GM21526 (cell line): ENCODE measurements around the gene SAMD4A.

Experiments
- ATAC-seq: cut with Tn5 transposase; IDR thresholded peaks from one replicate; pipeline ENCODE4 v1.9.1; 2021; ENCODE audit warnings: moderate library complexity; ENCODE audit not compliant: unreplicated experiment, low FRiP score

The SAMD4A gene

DNA sequence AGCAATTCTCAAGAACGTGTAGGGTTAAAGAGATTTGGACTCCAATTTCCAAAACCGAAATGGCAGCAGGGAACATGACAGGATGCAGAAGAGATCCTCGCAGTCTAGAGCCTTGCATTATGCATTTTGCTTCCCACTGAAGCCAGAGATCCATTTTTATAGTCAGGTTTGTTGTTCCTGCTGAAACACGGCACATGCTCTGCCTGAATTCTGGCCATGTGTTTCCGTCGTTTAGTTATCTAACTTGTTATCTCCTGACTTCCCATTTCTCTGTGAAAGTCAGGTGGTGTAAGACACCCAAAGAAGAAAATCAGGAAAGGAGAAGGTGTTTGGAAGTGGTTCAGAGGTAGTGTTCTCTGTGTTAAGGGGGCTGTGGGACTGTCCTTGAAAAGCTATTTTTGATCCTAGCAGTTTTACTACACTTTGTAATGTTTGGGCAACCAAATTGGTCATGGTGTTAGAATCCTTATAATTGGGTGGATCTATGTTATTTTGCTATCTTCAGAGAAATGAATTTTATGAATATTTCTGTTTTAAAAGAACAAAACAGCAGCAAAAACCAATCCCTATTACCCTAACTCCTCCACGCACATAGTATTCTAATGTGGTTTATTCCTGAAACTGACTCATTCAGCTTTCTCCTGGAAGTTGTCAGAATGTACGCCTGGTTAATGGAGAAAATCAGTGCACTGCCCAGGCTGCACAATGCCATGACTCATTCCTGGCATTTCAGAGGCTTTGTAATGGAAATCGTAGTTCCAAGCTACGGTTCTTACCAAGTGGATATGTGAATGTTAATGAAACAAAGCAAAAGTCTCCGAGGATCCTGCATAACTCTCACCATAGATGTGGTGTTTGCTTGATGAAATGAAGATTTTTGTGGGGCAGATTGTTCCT is 110.1 kb downstream of the SAMD4A start:
- no peak for ATAC-seq

DNA sequence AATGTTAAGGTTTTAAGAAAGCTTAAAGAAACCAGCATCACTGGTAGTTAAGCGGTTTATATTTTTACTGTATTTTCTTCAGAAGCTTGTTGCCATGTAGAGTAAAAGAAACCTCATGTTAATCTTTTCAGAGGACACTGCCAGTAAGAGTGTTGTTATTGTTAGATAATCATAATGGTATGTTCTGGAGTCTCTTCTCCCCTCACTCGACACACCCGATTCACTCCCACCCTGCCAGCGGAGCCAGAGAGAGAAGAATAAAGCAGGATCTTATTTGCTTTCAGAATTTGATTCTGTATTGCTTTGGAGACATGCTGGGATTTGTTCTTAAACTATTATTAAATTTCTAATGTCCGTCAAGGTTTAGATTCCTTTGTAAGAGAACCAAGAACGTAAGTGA is 113.7 kb downstream of the SAMD4A start:
- no peak for ATAC-seq

DNA sequence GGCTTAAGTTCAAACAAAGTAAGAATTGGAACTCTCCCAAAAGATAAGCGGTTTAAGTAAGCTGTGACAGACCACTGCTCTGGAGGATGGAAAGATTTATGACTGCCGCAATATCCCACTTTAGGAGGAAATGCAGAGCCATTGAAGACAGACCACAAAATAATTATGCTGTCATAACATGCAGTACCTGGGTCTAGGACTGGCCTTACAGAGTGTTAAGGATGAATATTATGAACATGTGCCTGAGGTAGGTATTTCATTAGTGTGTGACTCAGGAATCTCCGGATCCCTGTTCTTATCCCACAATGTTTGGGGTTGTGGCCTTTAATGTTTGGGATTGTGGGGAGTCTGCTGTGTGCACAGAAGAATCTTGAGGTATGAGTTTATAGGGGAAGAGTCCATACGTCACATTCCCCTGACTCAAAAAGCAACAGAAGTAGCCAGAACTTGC is 114.9 kb downstream of the SAMD4A start:
- no peak for ATAC-seq

DNA sequence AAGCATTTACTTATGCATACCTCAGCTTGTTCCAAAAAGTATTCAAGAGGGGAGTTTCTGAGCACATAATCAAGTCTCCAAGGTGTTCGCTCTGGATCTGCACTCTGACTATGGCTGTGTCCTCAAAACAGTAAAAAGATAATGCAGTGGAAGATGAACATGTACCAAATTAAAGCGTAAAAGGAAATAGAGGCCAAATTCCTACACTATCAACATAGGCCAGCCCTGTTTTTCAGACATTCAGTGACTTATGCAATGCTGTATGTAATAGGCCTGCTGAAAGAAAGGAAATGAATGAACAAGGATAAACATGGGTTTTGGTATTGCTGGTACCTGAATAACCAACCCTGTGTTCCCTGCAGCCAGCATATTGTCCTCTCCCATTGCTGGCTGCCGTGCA is 115.7 kb downstream of the SAMD4A start:
- no peak for ATAC-seq

- ATAC-seq = no peak
These were observed 117.2 kb downstream of the SAMD4A start for GRCh38 chr14:54683882-54684794.

DNA sequence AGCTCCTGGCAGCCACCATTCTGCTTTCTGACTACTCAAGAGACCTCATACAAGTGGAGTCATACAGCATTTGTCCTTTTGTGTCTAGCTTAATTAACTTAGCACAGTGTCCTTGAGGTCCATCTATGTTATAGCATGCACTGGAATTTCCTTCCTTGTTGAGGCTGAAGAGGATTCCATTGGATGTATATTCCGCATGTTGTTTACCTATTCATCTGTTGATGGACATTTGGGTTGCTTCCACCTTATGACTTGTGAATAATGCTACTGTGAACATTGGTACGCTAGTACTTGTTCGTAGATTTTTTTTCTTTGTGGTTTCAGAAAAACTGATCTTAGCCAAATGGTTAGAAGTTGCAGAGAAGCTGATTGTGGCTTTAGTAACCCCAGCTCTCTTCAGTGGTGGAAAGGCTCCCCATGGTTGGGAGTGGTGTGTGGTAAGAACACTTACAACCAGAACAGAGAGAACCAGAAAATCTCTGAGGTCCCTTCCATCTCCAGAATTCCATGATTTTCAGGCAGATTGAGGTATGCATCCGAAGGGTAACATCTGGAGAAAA is 118.4 kb downstream of the SAMD4A start:
- ATAC-seq = no peak

GRCh38 chr14:54686219-54686870 is 119.4 kb downstream of the SAMD4A start:
- ATAC-seq = no peak

DNA sequence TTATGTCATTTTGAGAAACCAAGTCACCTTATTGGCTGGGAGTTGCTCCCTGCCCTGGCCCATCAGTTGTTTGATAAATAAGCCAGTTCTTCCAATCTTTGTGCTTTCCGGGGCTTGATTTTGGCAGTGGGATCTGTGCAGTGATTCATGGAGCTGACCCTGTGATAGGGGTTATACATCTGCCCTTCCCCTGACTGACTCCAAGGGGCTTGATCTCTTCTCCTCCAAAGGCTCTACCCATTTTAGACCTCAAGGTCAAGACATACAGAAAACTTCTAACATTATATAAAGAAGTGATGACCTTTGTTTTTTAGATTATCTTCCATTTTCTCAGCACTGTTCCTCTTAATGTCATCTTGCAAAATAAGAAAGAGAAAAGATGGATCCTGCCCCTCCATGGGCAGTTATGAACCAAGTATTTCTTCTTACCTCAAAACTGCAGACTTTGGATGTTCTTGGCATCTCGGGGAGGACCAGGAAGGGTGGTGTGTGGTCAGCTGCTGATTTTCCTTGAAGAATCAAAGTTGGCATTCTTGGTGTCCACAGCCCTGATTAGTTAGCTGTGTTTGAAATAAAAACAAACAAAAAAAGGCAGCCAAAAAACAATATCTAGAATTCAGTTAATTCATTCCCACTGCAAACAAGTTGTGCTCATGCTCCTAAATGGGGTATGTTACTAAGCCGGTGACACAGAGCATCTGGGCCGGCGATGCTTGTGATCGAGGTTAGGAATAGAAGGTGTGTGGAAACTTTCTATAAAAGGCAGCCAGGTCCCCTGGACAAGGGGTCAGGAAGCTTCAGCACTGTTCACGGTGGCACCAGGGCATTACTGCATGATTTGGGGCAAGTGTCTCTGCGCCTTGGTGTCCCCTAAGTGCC is 120.2 kb downstream of the SAMD4A start:
- ATAC-seq = no peak

DNA sequence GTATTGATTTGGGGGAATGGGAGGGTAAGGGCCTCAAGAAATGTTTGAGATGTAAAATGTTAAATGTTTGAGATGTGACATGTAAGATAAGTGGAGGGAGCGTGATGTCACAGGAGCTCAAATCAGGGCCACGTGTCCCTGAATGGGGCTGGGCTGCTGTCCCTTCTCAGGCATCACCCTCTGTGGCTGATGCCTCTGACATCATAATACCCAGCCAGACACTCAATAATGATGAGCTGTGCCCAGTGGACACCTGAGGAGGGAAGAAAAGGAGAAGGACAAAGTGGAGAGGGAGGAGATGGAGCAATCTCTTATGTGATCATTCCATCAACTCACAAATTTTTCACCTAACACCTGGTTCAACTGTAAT is 120.8 kb downstream of the SAMD4A start:
- no peak for ATAC-seq

DNA sequence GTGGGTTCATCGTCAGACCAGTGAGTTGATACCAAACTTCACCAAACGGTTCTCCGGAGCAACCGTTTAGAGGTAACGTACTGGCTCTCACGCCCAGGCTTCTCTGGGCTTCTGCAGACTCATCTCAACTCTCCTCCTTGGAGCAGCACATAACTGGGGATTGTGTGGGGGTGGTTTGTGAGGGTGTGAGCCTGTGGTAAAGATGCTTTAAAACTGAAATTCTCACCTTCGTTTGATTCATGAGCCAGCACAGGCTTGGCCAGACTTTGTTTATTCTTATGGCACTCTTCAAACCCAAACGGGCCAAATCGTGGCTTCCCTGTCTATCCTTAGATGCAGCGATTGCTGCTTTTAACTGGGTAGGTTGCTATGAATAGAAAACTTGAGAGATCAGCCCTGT is 121.3 kb downstream of the SAMD4A start:
- ATAC-seq = no peak

DNA sequence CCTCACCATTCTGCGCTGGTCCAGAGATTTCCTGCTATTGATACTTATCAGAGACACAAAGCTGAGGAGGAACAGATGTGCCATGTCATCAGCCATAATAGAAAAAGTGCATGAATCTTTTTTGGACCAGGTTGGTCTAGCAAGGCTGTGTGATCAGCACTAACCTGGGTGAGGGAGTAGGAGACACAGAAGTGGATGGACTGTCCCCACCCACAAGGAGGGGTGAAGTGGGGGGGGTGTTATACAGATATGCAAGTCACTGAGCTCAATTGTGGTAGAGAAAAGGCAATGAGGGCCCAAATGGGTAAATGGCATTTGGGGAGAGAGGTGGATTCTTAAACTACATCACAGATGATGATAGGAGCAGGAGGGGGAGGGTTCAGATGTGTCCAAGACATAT is 123.0 kb downstream of the SAMD4A start:
- ATAC-seq = no peak

GRCh38 chr14:54690887-54691286 is 124.0 kb downstream of the SAMD4A start:
- ATAC-seq = no peak

GRCh38 chr14:54691525-54692283 is 124.8 kb downstream of the SAMD4A start:
- ATAC-seq = no peak

- ATAC-seq = no peak
These were observed 125.4 kb downstream of the SAMD4A start for GRCh38 chr14:54692284-54692772.

GRCh38 chr14:54693761-54694160 is 126.8 kb downstream of the SAMD4A start:
- no peak for ATAC-seq

DNA sequence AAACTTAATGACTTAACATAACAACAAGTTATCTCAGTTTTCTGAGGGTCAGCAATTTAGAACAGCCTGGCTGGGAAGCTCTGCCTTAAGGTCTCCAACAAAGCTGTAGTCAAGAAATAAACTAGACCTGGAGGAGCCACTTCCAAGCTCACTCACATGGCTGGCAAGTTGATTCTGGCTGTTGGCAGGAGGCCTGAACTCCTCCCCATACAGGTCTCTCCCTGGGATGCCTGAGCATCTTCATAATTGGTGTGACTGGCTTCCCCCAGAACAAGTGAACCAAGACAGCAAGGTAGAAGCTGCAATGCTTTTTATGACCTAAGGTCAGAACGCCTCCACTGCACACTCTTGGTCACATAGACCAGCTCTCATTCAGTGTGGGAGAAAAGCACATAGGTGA is 128.3 kb downstream of the SAMD4A start:
- no peak for ATAC-seq

DNA sequence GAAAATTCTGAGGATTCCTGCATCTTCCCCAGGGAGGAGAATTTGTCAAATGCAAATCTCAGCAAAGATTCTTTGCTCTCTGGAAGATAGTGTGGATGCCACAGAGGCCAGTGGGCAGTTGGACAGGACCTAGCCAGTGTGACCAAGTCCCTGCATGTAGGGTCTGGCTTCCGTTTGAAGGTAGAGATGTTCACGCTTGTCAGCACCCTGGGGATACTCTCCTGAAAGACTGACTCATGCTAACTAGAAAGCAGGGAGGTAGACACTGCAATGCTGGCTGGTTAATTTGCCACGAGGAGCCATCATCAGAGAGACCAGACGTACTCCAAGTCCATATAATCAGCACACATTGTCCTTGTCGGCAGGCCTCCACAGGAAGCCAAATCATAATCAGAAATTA is 130.1 kb downstream of the SAMD4A start:
- ATAC-seq = no peak

DNA sequence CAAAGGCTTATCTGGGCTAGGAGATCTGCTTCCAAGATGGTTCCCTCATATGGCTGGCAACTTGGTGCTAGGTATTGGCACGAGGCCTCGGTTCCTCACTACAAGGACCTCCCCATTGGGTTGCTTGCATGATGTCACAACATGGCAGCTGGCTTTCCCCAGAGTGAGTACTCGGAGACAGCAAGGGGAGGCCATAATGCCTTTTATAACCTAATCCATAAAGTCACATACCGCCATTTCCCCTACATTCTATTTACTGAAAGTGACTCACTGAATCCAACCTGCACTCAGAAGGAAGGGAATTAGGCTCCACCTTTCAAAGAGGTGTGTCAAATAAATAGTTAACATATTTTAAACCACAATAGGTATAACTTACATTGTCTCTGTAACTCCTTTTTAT is 130.9 kb downstream of the SAMD4A start:
- ATAC-seq = no peak

- ATAC-seq = no peak
These were observed 131.6 kb downstream of the SAMD4A start for GRCh38 chr14:54698501-54698900.
